Measurements from ENCODE around the gene VRK2. TPM values are rescaled to one million over a fixed set of nuclear protein-coding genes. Genes with fewer than 3 reads are reported as not detected.
"Not testable (repeated sequence)": the region's sequence is repeated elsewhere in the genome, so short reads cannot be mapped to it uniquely, and the experiment has no call there.

VRK2 gene
- total RNA-seq, 3 donors from 2014 or later, result 26.9 to 34.0 (median 28.2) TPM

GRCh38 chr2:58101500-58101899 lies 54.9 kb downstream of the VRK2 start:
- Histone ChIP-seq H3K27ac (no peak overlapping the region), H3K27me3 (no peaks in the 10 kb centered on the region), H3K4me3 (no peak overlapping the region), H3K36me3 (no peaks in the 10 kb centered on the region), H3K4me1 (no peaks in the 10 kb centered on the region), H3K9me3 (no peaks in the 10 kb centered on the region)
- intact Hi-C loops (cut with DNase I; ENCODE audit: low total_unique reads), result no loop called here
- no peak for DNase-seq (ENCODE audit: low spot score in 2 of 2)
- TF ChIP-seq POLR2A (IDR thresholded peaks at IDR 0.05), result no peak
- TF ChIP-seq POLR2AphosphoS5 (IDR thresholded peaks at IDR 0.05), result no peak
- no peak for TF ChIP-seq CTCF (IDR thresholded peaks at IDR 0.05)

- Histone ChIP-seq H3K27me3 (no peaks in the 10 kb centered on the region), H3K4me3 (no peak overlapping the region), H3K27ac (no peak overlapping the region), H3K4me1 (no peaks in the 10 kb centered on the region), H3K36me3 (no peaks in the 10 kb centered on the region), H3K9me3 (no peaks in the 10 kb centered on the region)
- DNase-seq (ENCODE audit: low spot score in 2 of 2), result no peak
- intact Hi-C loops (cut with DNase I; ENCODE audit: low total_unique reads), result loop anchor here (5.0 kb wide), 1 partner anchor 80 kb away; no protein-coding TSS in a partner anchor
- no peak for TF ChIP-seq POLR2AphosphoS5 (IDR thresholded peaks at IDR 0.05)
- TF ChIP-seq CTCF (IDR thresholded peaks at IDR 0.05), result no peak
- TF ChIP-seq POLR2A (IDR thresholded peaks at IDR 0.05), result no peak
Measured at GRCh38 chr2:58106896-58107295, 60.3 kb downstream of the VRK2 start.

GRCh38 chr2:58107803-58108710 lies 61.5 kb downstream of the VRK2 start:
- H3K9me3 ChIP-seq, result no peaks in the 10 kb centered on the region
- no peak for DNase-seq (ENCODE audit: low spot score in 2 of 2)
- H3K27me3 ChIP-seq, result no peaks in the 10 kb centered on the region
- H3K36me3 ChIP-seq, result no peaks in the 10 kb centered on the region
- H3K4me3 ChIP-seq, result no peak overlapping the region
- TF ChIP-seq CTCF (IDR thresholded peaks at IDR 0.05), result no peak
- no peak for TF ChIP-seq POLR2AphosphoS5 (IDR thresholded peaks at IDR 0.05)
- TF ChIP-seq POLR2A (IDR thresholded peaks at IDR 0.05), result no peak
- intact Hi-C loops (cut with DNase I; ENCODE audit: low total_unique reads), result loop anchor here (5.0 kb wide), 1 partner anchor 79 kb away; no protein-coding TSS in a partner anchor
- H3K27ac ChIP-seq, result no peak overlapping the region
- no peaks in the 10 kb centered on the region for H3K4me1 ChIP-seq

GRCh38 chr2:58109481-58109880 lies 62.9 kb downstream of the VRK2 start:
- intact Hi-C loops (cut with DNase I; ENCODE audit: low total_unique reads), result loop anchor here (5.0 kb wide), 1 partner anchor 78 kb away; no protein-coding TSS in a partner anchor
- Histone ChIP-seq H3K27ac (no peak overlapping the region), H3K4me3 (no peak overlapping the region), H3K27me3 (no peaks in the 10 kb centered on the region), H3K9me3 (no peaks in the 10 kb centered on the region), H3K4me1 (no peaks in the 10 kb centered on the region), H3K36me3 (no peaks in the 10 kb centered on the region)
- TF ChIP-seq POLR2AphosphoS5 (IDR thresholded peaks at IDR 0.05) (no peak), POLR2A (IDR thresholded peaks at IDR 0.05) (no peak), CTCF (IDR thresholded peaks at IDR 0.05) (no peak)
- no peak for DNase-seq (ENCODE audit: low spot score in 2 of 2)

- Histone ChIP-seq H3K4me3 (no peak overlapping the region), H3K9me3 (no peaks in the 10 kb centered on the region), H3K36me3 (no peaks in the 10 kb centered on the region), H3K27me3 (no peaks in the 10 kb centered on the region), H3K4me1 (no peaks in the 10 kb centered on the region), H3K27ac (no peak overlapping the region)
- intact Hi-C loops (cut with DNase I; ENCODE audit: low total_unique reads), result no loop called here
- TF ChIP-seq CTCF (IDR thresholded peaks at IDR 0.05) (no peak), POLR2AphosphoS5 (IDR thresholded peaks at IDR 0.05) (no peak), POLR2A (IDR thresholded peaks at IDR 0.05) (no peak)
- DNase-seq (ENCODE audit: low spot score in 2 of 2), result no peak
Measured at GRCh38 chr2:58110765-58111164, 64.2 kb downstream of the VRK2 start.

- H3K4me3 ChIP-seq; intact Hi-C loops (cut with DNase I; ENCODE audit: low total_unique reads); H3K9me3 ChIP-seq; DNase-seq (ENCODE audit: low spot score in 2 of 2); H3K27me3 ChIP-seq; H3K27ac ChIP-seq; H3K4me1 ChIP-seq; H3K36me3 ChIP-seq: not testable (repeated sequence)
Measured at GRCh38 chr2:58113563-58113962, 67.0 kb downstream of the VRK2 start.

Data from breast epithelium (tissue), 4 donors.